Activated gamma-delta T cell (primary cell): ENCODE results near the gene ZNF496.
A peak's percentile ranks its signal among the peaks of the same experiment; 100 is the strongest.
"Not testable (repeated sequence)": the region's sequence is repeated elsewhere in the genome, so short reads cannot be mapped to it uniquely, and the experiment has no call there.

ENCODE experiments used
- DNase-seq: peaks from one replicate; lab custom pipeline; 2025; lab: John Stamatoyannopoulos, UW
- total RNA-seq, 2 donors: gene quantifications; one replicate each; lab custom pipeline; 2026; lab: John Stamatoyannopoulos, UW

ZNF496 gene
- total RNA-seq, result 27.4 to 49.8 reads per million in 2 donors

- peak; percentile 39 for DNase-seq
These were observed at the start of gene ZNF496 for GRCh38 chr1:247331525-247332214. Gene ZNF496, minus strand, starts transcription at chr1:247331867. Its CDS starts 2,289 bp downstream, at chr1:247329578.

- no peak for DNase-seq
These were observed 46.8 kb upstream of the ZNF496 start for GRCh38 chr1:247378334-247379073.

- DNase-seq, result not testable (repeated sequence)
These were observed 46.0 kb upstream of the ZNF496 start for GRCh38 chr1:247377656-247378055.

- DNase-seq, result no peak
These were observed 45.0 kb upstream of the ZNF496 start for GRCh38 chr1:247376659-247377058.

- DNase-seq, result no peak
These were observed 44.1 kb upstream of the ZNF496 start for GRCh38 chr1:247375747-247376146.

GRCh38 chr1:247374651-247375334 is 43.1 kb upstream of the ZNF496 start:
- DNase-seq, result not testable (repeated sequence)

- DNase-seq, result no peak
These were observed 42.1 kb upstream of the ZNF496 start for GRCh38 chr1:247373721-247374141.

GRCh38 chr1:247371801-247372259 is 40.2 kb upstream of the ZNF496 start:
- DNase-seq, result no peak

GRCh38 chr1:247370786-247371732 is 39.4 kb upstream of the ZNF496 start:
- DNase-seq, result no peak

GRCh38 chr1:247368490-247369145 is 37.0 kb upstream of the ZNF496 start:
- no peak for DNase-seq

- no peak for DNase-seq
These were observed 36.2 kb upstream of the ZNF496 start for GRCh38 chr1:247367786-247368422.

- no peak for DNase-seq
These were observed 35.4 kb upstream of the ZNF496 start for GRCh38 chr1:247366926-247367645.

GRCh38 chr1:247366345-247366744 is 34.7 kb upstream of the ZNF496 start:
- not testable (repeated sequence) for DNase-seq

GRCh38 chr1:247365023-247365422 is 33.4 kb upstream of the ZNF496 start:
- no peak for DNase-seq

GRCh38 chr1:247363000-247363399 is 31.3 kb upstream of the ZNF496 start:
- not testable (repeated sequence) for DNase-seq

- no peak for DNase-seq
These were observed 30.5 kb upstream of the ZNF496 start for GRCh38 chr1:247362153-247362552.

- no peak for DNase-seq
These were observed 29.5 kb upstream of the ZNF496 start for GRCh38 chr1:247360991-247361731.

- no peak for DNase-seq
These were observed 28.6 kb upstream of the ZNF496 start for GRCh38 chr1:247360116-247360898.
